ENCODE results near the gene GRM7.

- TF ChIP-seq, protein P1, sequence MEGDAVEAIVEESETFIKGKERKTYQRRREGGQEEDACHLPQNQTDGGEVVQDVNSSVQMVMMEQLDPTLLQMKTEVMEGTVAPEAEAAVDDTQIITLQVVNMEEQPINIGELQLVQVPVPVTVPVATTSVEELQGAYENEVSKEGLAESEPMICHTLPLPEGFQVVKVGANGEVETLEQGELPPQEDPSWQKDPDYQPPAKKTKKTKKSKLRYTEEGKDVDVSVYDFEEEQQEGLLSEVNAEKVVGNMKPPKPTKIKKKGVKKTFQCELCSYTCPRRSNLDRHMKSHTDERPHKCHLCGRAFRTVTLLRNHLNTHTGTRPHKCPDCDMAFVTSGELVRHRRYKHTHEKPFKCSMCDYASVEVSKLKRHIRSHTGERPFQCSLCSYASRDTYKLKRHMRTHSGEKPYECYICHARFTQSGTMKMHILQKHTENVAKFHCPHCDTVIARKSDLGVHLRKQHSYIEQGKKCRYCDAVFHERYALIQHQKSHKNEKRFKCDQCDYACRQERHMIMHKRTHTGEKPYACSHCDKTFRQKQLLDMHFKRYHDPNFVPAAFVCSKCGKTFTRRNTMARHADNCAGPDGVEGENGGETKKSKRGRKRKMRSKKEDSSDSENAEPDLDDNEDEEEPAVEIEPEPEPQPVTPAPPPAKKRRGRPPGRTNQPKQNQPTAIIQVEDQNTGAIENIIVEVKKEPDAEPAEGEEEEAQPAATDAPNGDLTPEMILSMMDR (IDR thresholded peaks at IDR 0.05; ENCODE audit: low read depth, low read length, missing input control): no peak
- TF ChIP-seq HNF4A (conservative IDR thresholded peaks at IDR 0.05): no peak
- TF ChIP-seq RXRA (IDR thresholded peaks at IDR 0.05): no peak
Observed at GRCh38 chr3:7602297-7602696, 741.4 kb downstream of the GRM7 start.

Measured in liver (tissue), 3 donors.